GM12874 (cell line): Measurements from ENCODE around the gene MAPKAPK2.

Source experiments
- CTCF ChIP-seq: IDR thresholded peaks from 2 replicates; pipeline ENCODE4 v1.5.1; 2011; ENCODE audit warnings: low read depth, mild to moderate bottlenecking, control low read depth, low read length, moderate library complexity; ENCODE audit not compliant: insufficient read depth

MAPKAPK2 gene

GRCh38 chr1:206727981-206728696, 43.4 kb downstream of the MAPKAPK2 start:
- no peak for TF ChIP-seq CTCF

- no peak for TF ChIP-seq CTCF
These were observed 43.9 kb downstream of the MAPKAPK2 start for GRCh38 chr1:206728697-206728987.

GRCh38 chr1:206729050-206729449, 44.3 kb downstream of the MAPKAPK2 start:
- no peak for TF ChIP-seq CTCF

- no peak for TF ChIP-seq CTCF
These were observed 44.8 kb downstream of the MAPKAPK2 start for GRCh38 chr1:206729507-206729906.

GRCh38 chr1:206732508-206732907, 47.8 kb downstream of the MAPKAPK2 start:
- no peak for TF ChIP-seq CTCF

- TF ChIP-seq CTCF, result no peak
These were observed 48.3 kb downstream of the MAPKAPK2 start for GRCh38 chr1:206732992-206733391.

- TF ChIP-seq CTCF, result peak; percentile 92
These were observed 49.9 kb downstream of the MAPKAPK2 start for GRCh38 chr1:206734499-206735142.
